Glomerular endothelial cell (primary cell): ENCODE data around the gene CISH. TPM values are rescaled to one million over a fixed set of nuclear protein-coding genes. Genes with fewer than 3 reads are reported as not detected.

ENCODE experiments used
- DNase-seq: peaks from one replicate; pipeline ENCODE4 v3.0.0-alpha.2; 2011; ENCODE audit warnings: low read depth, low spot score; ENCODE audit errors: extremely low read depth
- total RNA-seq: library from RNA; depleted of rRNA; stranded (reverse); fragments of >200 nt; gene quantifications from 2 replicates; pipeline ENCODE4 v1.2.3, GENCODE V29; 2015

The CISH gene
- total RNA-seq, 1 donor from 2014 or later = 2.5 TPM

DNA sequence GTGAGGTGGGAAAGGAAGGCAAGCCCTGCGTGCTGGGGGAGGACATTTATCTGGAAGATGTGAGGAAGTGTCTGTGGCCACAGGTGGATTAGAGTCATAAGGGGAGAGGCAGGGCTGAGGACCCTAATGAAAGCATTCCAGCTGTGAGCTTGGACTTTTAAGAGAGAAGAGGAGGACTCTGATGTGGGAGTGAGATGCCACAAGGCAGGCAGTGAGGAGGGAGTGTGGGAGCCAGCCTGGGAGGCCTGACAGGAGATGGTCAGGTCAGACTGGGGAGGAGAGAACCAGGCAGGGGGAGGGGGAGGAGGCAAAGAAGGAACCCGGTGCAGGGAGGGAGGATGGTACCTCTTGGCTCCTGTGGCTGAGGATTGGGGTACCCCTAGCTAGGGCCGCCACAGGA, 26.4 kb upstream of the CISH start:
- no peak for DNase-seq

DNA sequence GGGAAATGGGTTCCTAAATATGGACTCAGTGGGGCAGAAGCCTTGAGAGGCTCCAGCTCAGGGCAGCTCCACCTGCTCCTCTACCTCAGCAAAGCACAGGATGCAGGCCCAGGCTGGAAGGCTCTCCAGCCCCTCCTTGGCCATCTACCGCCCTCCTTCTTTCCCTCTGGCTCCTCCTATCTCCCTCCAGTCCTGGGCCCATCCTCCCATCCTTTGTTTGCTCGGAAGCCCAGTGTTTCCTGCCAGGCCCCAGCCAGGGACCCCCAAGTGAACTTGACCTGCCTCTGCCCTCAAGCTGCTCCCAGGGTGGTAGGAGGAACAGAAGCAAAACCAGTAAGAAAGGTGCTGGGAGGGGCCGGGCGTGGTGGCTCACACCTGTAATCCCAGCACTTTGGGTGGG, 25.4 kb upstream of the CISH start:
- DNase-seq = no peak

DNA sequence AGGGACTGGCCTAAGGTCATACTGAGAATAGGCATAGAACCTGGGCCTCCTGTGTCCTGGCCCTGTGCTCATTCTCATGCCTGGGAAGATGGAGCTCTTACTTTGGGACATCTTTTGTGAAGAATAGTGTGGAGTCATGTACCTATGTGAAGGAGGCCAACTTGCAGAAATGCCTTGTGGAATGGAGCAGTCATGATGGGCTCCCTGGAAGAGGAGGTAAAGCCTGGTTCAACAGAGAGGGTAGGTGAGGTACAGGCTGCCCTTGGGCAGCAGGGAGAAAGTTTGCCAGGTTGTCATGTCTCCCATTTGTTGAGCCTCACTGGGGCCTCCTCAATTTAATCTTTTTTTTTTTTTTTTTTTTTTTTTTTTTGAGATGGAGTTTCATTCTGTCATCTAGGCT, 23.5 kb upstream of the CISH start:
- DNase-seq = no peak

DNA sequence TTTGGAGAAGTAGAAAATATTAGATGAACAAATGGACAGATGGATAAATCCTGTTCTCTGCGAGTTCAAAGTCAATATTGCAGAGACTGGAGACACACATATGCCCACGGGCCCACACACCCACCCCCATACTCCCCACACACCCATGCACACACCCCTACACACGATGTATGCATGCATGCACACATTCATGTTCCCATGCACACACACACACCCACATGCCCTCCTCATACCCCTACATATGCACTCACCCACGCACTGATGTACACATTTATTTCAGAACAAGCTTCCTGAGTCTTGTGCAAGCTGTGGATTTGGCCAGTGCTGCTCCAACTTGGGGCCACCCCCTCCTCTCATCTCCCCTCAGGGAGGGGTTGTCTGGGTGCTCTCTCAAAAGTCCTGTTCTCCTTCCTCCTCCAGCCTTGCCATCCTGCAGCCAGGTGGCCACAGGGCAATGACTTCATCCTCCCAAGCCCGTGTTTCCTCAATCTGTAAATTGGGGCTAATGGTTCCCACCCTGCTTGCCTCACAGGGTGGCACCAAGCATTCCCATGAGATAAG, 21.7 kb upstream of the CISH start:
- no peak for DNase-seq

DNA sequence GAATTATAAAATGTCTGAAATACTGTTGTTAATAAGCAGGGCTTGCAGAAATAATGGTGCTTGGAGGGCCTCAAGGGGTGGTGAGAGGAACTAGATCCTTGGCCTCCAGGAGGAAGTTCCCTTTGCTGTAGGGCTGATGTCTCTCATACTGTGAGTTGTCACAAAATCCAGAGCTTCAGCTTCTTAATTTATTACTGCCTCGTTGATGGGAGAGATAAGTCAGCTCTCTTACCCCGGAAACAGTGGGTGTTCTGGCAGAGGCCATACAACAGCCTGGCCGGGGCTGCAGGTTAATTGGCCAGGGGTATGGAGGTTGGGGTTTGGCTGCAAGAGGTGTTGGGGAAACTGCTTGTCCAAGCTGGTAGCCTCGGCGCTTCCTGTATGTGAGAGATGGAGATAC, 20.9 kb upstream of the CISH start:
- no peak for DNase-seq

DNA sequence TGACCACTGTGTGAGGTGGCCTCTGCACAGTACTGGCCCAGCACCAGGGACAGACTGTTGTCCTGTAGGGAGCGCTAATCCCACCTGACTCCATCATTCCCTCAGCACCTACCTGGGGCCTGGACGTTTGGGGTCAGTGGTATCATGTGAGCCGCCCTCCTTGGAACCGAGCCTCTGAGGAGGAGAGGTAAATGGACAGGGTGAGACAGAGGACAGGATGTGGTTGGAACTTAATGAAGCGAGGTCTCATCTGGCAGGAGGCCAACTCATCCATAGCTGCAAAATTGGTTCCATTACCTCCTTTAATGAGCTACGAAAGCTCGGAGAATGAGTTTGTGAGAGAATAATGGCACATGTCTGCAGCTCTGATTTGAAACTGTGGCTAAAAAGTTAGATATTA, 19.3 kb upstream of the CISH start:
- no peak for DNase-seq

DNA sequence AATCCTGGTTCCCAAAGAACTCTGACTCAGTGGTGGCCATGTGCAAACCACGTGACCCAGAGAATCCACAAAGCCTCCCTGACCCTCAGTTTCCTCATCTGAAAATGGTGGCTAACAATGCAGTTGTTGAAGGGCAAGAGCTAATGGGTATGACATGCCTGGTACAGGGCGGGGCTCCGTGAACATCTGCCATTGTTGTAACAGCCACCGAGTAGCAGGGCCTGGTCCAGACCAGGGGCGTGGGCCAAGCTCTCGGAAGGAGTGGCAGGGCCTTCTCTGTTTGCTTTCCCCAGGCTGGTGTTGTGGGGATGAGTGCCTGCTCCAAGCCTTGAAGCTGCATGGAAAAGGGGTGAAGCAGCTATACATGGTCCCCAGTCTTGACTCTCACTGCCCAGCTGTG, 18.8 kb upstream of the CISH start:
- DNase-seq = no peak

DNA sequence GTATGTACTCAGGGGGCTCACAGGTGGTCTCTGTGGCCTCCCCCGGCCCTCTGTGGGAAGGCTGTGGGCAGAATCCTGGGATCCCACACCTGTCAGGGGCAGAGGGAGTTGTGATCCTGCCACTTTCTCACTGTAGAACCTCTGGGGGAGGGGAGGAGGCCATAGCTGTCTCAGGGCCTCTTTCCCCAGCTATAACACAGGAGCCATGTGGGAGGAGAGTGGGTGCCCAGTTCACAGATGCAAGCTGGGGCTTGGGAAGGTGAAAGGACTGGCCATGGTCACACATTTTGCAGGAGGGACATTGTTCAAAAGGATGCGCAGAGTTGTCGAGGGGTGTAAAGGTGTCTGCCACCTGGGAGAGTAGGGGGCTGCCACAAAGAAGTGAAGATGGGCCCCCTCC, 17.0 kb upstream of the CISH start:
- DNase-seq = no peak

DNA sequence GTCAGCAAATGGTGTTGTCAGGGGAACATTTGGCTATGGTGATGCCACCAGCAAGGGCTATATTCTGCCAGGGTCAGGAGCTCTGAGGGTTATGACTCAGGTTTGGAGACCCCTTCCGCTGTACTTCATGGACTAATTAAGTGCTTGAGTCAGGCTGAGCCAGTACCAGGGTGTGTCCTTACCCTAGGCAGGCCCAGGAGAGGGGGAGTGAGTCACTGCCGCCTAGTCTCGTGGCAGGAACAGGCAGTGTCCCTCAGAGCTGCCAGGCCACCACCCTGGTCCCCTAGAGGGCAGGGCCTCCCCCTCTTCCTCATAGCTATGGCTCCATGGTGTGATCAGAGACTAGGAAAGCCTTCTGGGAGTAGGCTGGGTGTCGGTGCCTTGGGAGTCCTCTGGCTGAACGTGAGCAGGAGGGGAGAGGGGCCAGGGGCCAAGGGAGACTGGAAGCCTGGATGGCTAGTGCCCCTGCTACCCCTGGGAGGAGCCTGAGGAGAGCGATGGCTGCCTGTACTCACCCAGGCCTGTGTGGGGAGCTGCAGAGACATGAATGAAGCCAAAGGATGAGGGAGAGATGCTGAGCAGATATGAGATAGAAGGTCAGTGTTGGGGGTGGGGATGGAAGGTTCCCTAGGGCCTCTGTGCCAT, 16.0 kb upstream of the CISH start:
- no peak for DNase-seq

DNA sequence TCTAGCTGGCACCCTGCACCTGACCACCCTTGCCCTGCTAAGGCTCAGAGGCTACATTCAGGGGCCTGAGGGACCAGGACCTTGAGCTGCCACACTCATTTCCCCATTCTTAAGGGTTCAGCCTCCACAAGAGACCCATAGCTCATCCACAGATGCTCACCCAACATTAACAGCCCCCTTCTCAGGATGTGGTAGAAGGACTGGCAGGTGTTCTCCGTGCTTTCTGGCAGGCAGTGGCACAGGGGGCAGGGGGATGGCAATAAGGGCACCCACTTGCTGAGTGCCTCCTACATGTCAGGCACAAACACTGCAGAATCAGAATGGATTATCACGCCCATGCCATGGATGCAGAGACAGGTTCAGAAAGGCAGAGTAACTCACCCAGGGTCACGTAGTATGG, 14.8 kb upstream of the CISH start:
- no peak for DNase-seq

DNA sequence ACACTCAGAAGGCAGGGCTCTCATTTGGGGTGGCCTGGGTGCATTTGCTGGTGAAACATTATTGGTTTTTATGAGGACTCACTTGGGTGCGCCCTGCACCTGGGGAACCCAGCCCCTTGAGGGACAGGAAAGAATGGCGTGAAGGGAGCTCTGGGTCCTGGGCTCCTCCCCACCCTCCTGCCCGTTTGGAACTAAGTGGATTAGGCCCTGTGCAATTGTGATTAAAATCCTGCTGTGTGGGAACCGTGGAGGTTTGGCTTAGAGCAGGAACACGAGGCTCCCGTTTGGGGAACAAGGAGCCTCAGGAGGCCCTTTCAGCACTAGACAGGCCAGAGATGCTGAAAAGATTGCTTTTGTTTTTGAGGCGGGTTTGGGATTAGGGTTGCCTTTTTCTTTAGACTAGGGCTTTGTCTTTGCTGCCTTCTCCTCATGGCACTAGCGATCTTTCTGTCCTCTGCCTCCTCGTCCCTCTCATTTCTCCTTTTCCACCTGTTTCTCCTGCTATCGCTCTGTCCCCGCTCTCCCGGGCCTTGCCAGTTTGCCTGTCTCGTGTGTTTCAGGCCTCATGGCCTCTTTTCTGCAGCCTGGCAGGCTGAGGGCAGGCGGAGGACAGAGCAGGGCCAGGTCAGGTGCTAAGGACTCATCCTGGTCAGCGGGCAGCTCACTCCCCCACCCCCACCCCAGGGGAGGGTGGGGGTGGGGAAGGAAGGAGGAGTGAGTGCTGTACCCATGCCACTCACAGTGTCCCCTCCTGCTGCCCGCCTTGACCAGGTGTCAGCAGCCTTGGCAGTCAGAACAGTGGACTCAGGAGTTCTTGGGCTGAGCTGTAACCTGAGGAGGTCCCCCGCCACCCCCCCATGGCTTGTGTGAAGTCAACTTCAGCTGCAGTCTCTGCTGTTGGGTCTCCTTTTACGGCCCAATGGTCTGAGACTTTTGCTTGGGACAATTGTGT, 13.9 kb upstream of the CISH start:
- no peak for DNase-seq

DNA sequence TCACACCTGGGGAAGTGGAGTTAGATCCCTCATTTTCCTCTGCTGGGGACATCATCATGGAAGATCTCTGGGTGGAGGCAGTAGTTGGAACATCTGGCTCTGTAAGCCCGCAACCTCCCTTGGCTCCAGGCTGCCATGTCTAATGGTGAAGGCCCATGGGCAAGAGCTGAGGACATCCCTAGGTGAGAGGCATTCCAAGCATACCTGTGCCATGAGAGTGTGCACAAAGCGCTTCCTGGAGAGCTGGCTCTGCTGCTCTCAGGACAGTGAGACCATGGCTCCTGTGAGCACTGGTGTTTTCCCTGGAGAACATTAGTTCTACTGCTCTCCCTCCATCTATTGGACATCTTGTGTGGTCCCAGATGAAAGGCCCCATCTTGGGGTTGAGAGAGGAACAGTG, 13.1 kb upstream of the CISH start:
- no peak for DNase-seq

DNA sequence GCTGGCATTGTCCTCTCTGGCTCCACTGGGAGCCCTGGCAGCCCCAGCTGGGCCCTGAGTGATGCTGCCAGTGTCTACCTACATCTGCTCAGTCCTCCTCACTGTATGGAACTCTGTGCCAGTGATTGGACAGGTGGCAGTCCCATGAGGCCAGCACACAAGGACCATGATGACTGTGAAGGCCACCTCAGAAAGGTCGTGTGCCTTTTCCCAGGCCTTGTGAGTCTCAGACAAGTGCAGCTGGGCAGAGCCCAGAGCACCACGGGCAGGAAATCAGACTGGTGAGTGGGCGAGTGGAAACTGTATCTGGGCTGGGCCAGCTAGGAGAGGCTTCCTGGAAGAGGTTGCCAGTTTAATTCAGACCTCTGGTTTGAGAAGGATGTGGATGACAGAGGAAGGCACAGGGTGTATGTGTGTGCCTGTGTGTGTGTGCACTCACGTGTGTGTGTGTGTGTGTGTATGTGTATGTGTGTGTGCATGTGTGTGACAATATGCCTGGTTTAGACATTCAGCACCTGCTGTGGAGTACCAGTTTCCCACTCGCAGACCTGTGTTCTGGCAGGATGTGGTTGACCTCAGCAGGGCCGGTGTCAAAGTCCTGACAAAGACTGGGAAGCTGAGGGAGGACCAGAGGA, 12.4 kb upstream of the CISH start:
- DNase-seq = no peak

DNA sequence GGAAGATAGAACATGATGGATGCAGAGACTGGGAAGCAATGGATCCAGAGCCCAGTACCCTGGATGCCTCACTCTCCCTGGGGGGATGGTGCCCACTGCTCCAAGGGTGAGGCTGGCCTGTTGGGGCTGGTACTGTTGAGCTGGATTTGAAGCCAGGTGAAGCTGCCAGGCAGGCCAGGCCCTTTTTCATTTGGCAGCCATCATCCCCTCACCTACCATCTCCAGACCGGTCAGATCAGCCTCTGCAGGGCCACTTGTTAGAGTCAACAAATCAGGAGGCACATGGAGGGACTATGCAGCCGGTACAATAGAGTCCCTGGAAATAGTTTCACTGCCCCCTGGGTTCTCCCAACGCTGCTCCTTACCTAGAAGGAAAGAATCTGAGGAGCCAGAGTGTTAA, 11.3 kb upstream of the CISH start:
- no peak for DNase-seq

DNA sequence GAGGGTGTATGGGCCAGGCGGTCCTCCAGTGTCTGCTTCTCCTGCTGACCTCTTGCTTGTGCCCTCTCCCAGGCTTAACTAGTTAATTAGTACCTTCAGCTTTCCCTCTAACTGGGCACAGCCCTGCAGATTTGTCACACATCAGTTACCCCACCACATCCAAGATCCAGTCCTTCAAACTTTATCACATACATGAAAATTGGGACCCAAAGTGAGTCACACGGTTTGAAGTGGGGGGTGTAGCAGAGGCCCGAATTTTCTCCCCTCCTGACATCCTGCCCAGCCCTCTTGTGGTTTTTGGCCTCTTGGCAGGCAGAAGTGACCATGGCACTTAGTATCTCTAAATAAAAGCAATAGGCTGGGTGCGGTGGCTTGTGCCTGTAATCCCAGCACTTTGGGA, 9.2 kb upstream of the CISH start:
- no peak for DNase-seq

DNA sequence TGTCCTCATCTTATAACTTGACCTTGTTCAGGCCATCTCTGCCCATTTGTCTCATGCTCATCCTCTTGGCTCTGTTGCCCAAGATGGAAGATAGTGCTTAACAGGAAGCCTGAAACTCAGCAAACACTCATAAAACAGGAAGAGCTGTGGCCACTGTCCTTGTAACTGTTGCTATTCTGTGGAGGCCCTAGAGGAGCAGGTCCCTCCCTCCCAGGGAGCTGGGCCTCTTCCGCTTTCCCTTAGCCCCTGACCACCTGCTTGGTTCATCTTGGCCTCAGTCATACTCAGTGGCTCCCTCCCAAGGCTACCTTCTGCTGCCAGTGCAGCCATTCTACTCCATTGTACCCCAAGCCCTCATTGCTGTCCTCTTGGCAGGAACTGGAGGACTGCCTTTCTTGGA, 8.8 kb upstream of the CISH start:
- DNase-seq = no peak

DNA sequence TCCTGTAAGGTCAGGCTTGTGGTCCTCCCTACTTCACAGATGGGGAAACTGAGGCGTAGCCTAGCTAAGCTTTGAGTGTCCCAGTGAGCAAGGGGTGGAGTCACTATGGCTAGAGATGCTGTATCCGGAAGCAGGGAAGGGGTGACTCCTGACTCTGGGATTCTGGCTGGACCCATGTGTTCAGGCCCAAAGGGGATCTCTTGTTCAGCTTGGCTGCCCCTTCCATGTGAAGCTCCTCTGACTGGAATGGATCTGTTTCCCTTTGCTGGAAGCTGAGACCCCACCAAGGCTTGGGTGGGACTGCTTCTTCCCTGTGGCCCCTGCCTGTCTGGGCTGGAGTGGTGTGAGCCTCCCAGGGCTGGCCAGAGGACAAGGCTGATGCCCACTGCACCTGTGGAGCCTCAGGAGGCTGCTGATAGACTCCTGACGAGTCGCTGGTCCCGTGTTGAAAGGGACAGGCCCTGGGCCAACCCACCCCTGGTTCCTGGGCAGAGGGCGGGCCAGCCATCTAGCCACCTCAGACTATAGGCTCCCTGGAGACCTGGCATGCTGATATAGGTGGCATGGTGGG, 6.4 kb upstream of the CISH start:
- DNase-seq = no peak

DNA sequence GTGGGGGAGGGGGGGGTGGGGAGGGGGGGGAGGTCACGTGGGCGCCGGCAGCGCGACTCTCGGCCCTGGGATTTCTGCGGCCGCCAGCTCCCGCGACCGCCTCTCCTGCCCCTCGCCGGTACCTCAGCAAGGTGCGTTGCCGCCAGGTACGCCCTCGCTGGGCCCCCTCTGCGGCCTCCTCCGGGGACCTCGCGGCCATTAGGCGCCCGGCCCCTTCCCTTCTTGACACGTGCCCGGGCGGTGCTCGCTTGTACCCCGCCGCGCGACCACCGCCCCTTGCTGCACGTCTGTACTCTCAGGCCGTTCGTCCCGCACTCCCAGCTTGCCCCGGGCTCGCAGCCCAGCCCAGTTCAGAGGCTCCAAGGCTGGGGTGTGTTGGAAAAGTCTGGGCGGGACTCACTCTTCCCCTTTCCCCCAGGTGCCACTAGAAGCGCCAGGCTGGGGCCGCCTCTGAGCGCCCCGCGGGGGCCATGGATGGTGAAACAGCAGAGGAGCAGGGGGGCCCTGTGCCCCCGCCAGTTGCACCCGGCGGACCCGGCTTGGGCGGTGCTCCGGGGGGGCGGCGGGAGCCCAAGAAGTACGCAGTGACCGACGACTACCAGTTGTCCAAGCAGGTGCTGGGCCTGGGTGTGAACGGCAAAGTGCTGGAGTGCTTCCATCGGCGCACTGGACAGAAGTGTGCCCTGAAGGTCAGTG, 5.7 kb upstream of the CISH start, which contains the start of gene MAPKAPK3:
MAPKAPK3 (plus strand) TSS at position 56 of the 696 bp plus-strand sequence; CDS start at position 471, 415 bp downstream.
- DNase-seq = no peak

DNA sequence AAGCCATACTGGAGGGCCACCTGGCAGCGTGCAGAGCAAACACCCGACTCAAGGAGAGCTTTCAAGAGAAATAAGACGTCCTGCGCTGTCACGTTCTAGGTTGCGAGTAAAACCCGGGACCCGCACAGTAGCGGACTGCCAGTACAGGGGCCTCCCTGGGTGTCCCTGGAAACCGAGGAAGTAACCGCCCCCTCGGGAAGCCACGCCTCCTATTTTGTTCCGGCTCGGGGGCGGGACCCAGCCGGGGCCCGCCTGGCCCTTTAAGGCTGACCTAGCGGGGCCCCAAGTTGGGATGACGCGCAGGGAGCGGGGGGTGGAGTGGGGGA, 5.2 kb upstream of the CISH start:
- DNase-seq = no peak

DNA sequence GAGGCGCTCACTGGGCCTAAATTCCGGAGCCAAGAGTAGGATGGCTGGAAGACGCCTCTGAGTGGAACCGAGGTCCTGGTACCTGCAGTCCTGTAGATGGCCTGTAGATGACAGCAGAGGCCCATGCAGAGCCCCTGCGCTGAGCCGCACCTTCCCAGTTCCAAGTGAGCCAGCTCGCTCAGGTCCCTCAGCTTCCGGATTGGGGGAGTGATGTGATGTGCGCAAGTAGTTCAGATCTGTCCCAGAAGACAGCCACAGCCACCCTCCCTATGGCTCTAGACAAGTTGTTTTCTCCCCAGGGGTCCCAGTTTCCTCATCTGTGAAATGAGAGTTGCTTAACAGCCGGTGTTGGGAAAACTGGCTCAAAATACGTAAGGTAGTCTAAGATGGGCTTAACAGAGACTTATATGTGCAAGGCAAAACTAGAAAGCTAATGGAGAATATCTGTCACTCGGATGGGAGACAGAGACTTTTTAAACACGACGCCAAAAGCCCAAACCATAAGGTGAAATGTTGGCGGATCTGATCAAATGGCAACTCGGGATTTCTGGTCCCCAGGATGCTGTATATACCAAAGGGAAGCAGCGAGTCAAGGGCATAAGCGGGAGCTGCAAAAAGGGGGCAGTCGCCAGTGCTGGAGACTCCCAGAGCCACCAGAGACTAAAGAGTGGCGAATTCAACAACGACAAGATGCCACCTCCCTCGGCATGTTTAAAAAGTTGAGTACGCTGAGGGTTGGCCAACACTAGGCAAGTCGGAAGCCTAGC, 4.6 kb upstream of the CISH start:
- DNase-seq = no peak
